Tibial nerve (tissue), 4 donors: ENCODE measurements around the gene KPNA3.

Source experiments
- EP300 ChIP-seq, 2 donors: sonication (generic); formaldehyde crosslinking; IDR thresholded peaks; one replicate each; pipeline ENCODE4 v1.6.1; 2017; ENCODE audit warnings: antibody characterized with exemption in 2 of 2, mild to moderate bottlenecking in 1 of 2
- POLR2A ChIP-seq, 2 donors: fragments of 450-650 bp; IDR thresholded peaks; one replicate each; pipeline ENCODE4 v1.6.1; 2017; ENCODE audit warnings: antibody characterized with exemption in 2 of 2, mild to moderate bottlenecking in 2 of 2, moderate library complexity in 2 of 2
- TF ChIP-seq, protein P1 (sequence below), 5 experiments: fragments of 200-600 bp in 3 of 5; fragments of 450-650 bp in 2 of 5; sonication (generic) in 3 of 5; IDR thresholded peaks; one replicate each; pipeline ENCODE4 v1.5.1; 2016 to 2019; ENCODE audit warnings: antibody characterized with exemption in 5 of 5, mild to moderate bottlenecking in 3 of 5, moderate library complexity in 2 of 5

DNA sequence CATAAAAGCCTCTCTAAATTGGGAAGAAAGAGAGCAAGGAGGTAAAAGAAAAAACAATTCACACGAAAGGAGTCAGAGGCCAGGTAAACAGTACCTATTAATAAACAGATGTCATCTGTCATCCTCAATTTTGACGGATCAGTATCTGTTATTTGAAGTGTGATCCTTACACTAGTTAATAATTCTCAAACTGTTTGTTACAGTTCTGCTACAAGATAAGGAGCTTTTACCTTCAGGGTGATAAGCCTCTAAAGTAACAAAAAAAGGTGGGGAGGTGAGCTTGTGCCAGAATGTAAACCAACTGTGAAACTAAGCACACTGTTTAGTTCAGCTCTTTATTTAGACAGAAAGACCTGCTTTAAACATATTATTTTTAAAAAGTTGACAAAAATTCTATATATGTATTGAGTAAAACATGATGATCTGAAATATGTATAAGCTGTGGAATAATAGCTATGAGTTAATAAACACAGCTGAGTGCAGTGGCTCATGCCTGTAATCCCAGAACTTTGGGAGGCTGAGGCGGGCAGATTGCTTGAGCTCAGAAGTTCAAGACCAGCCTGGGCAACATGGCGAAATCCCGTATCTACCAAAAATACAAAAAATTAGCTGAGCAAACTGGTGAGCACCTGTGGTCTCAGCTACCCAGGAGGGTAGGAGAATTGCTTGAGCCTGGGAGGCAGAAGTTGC is 52.8 kb downstream of the KPNA3 start:
- no peak for TF ChIP-seq EP300 (IDR thresholded peaks at IDR 0.05)
- TF ChIP-seq, protein P1, sequence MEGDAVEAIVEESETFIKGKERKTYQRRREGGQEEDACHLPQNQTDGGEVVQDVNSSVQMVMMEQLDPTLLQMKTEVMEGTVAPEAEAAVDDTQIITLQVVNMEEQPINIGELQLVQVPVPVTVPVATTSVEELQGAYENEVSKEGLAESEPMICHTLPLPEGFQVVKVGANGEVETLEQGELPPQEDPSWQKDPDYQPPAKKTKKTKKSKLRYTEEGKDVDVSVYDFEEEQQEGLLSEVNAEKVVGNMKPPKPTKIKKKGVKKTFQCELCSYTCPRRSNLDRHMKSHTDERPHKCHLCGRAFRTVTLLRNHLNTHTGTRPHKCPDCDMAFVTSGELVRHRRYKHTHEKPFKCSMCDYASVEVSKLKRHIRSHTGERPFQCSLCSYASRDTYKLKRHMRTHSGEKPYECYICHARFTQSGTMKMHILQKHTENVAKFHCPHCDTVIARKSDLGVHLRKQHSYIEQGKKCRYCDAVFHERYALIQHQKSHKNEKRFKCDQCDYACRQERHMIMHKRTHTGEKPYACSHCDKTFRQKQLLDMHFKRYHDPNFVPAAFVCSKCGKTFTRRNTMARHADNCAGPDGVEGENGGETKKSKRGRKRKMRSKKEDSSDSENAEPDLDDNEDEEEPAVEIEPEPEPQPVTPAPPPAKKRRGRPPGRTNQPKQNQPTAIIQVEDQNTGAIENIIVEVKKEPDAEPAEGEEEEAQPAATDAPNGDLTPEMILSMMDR (IDR thresholded peaks at IDR 0.05) = no peak
- TF ChIP-seq POLR2A (IDR thresholded peaks at IDR 0.05) = no peak
